ENCODE measurements around the gene SLC24A4.

SLC24A4 gene

DNA sequence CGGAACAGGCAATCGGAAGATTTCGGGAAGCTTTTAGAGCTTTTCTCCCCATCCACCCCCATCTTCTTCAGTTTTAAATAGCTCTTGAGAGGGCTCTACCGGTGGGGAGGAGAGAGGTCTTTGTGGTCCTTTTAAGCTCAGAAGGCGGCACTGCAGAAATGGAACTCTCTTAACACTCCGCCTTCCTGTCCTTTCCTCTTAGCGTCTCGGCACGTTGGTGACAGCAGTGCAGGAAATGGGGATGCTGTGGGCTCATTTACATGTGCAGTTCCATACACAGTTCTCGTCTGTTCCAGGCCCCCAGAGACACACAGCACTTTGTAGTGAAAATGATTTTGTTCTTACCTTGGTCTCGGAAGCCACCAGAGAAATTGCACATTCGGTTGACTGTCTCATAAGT lies 140.2 kb downstream of the SLC24A4 start:
- no peak for DNase-seq (ENCODE audit: low read depth)
- no peak overlapping the region for H3K4me3 ChIP-seq (ENCODE audit: control insufficient read depth, low read depth, low read length)
- TF ChIP-seq, protein P1, sequence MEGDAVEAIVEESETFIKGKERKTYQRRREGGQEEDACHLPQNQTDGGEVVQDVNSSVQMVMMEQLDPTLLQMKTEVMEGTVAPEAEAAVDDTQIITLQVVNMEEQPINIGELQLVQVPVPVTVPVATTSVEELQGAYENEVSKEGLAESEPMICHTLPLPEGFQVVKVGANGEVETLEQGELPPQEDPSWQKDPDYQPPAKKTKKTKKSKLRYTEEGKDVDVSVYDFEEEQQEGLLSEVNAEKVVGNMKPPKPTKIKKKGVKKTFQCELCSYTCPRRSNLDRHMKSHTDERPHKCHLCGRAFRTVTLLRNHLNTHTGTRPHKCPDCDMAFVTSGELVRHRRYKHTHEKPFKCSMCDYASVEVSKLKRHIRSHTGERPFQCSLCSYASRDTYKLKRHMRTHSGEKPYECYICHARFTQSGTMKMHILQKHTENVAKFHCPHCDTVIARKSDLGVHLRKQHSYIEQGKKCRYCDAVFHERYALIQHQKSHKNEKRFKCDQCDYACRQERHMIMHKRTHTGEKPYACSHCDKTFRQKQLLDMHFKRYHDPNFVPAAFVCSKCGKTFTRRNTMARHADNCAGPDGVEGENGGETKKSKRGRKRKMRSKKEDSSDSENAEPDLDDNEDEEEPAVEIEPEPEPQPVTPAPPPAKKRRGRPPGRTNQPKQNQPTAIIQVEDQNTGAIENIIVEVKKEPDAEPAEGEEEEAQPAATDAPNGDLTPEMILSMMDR (IDR thresholded peaks at IDR 0.05; ENCODE audit: control insufficient read depth, insufficient read depth, low read depth, low read length, missing control alignments) = no peak

GRCh38 chr14:92464156-92464555 lies 141.2 kb downstream of the SLC24A4 start:
- no peak for DNase-seq (ENCODE audit: low read depth)
- H3K4me3 ChIP-seq (ENCODE audit: control insufficient read depth, low read depth, low read length) = no peak overlapping the region
- TF ChIP-seq, protein P1 (IDR thresholded peaks at IDR 0.05; ENCODE audit: control insufficient read depth, insufficient read depth, low read depth, low read length, missing control alignments) = no peak

DNA sequence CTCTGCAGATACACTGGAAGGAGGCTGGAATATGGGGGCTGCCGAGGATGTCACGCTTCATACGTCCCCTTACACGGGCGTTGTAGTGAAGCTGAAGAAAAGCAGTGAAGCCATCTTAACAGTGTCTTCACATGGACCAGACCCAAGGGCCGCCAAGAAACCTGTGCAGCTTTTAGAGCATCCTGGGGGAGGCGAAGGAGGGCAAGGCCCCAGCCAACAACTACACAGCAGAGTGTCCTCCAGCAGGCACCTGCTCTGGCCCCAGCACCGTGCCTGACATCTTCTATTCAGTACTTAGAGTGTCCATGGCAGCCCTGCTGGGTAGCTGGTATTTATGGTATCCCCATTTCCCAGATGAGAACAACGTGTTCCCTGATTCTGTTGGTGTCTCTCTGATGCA lies 141.8 kb downstream of the SLC24A4 start:
- TF ChIP-seq, protein P1 (IDR thresholded peaks at IDR 0.05; ENCODE audit: control insufficient read depth, insufficient read depth, low read depth, low read length, missing control alignments) = no peak
- DNase-seq (ENCODE audit: low read depth) = no peak
- H3K4me3 ChIP-seq (ENCODE audit: control insufficient read depth, low read depth, low read length) = no peak overlapping the region

- no peak for DNase-seq (ENCODE audit: low read depth)
- no peak overlapping the region for H3K4me3 ChIP-seq (ENCODE audit: control insufficient read depth, low read depth, low read length)
- TF ChIP-seq, protein P1 (IDR thresholded peaks at IDR 0.05; ENCODE audit: control insufficient read depth, insufficient read depth, low read depth, low read length, missing control alignments) = no peak
These were observed 142.5 kb downstream of the SLC24A4 start for GRCh38 chr14:92465353-92466055.

GRCh38 chr14:92466059-92466458 lies 143.1 kb downstream of the SLC24A4 start:
- no peak overlapping the region for H3K4me3 ChIP-seq (ENCODE audit: control insufficient read depth, low read depth, low read length)
- TF ChIP-seq, protein P1 (IDR thresholded peaks at IDR 0.05; ENCODE audit: control insufficient read depth, insufficient read depth, low read depth, low read length, missing control alignments) = no peak
- DNase-seq (ENCODE audit: low read depth) = no peak

GRCh38 chr14:92469515-92469914 lies 146.6 kb downstream of the SLC24A4 start:
- DNase-seq (ENCODE audit: low read depth) = no peak
- no peak overlapping the region for H3K4me3 ChIP-seq (ENCODE audit: control insufficient read depth, low read depth, low read length)
- TF ChIP-seq, protein P1 (IDR thresholded peaks at IDR 0.05; ENCODE audit: control insufficient read depth, insufficient read depth, low read depth, low read length, missing control alignments) = no peak
